Measurements from ENCODE around the gene CCDC121. TPM values are rescaled to one million over a fixed set of nuclear protein-coding genes. Genes with fewer than 3 reads are reported as not detected.

The CCDC121 gene
- total and polyA plus RNA-seq, 10 donors: 1.5 to 7.8 (median 3.6) TPM

DNA sequence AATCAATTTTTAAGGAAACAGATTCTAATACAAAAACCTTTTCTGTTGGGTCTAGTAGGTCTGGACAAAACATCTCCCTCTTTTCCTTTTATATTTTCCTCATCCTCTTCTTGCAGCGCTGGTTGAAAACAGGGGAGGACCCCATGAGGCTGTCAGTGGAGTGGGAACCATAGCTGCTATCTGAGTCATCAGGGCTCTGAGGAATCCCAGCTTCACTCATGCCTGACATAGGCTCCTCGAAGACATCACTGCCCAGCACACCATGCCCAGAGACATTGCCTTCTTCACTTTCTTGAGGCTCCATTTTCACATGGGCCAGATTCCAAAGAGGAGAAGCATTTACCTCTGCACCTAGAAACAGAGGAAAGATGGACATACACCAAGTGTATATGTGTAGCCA, 24.6 kb upstream of the CCDC121 start:
- 90 to 98% (median 92%) methylated on average over 2 of the region's 2 CpGs for WGBS, 5 donors
- intact Hi-C loops (cut with DNase I; ENCODE audit: low total_unique reads): no loop called here
- Histone ChIP-seq H3K27me3 (replicated peaks in 1 of 7) (no peaks in the 10 kb centered on the region), H3K9me3 (no peaks in the 10 kb centered on the region), H3K4me3 (no peak overlapping the region), H3K4me1 (peaks cover 0 to 8% (median 2%) of the 10 kb centered on the region in 6 donors), H3K36me3 (peaks cover 13 to 100% (median 93%) of the 10 kb centered on the region in 6 donors), H3K27ac (no peak overlapping the region)
- no peak for DNase-seq
- TF ChIP-seq POLR2AphosphoS5 (IDR thresholded peaks at IDR 0.05): no peak
- TF ChIP-seq POLR2A (IDR thresholded peaks at IDR 0.05): no peak
- no peak for TF ChIP-seq CTCF (IDR thresholded peaks at IDR 0.05 in 8 of 11, conservative IDR thresholded peaks at IDR 0.05 in 3 of 11)

GRCh38 chr2:27652790-27653189, 24.0 kb upstream of the CCDC121 start:
- H3K4me1 ChIP-seq: peaks cover 0 to 2% (median 0%) of the 10 kb centered on the region in 6 donors
- TF ChIP-seq POLR2A (IDR thresholded peaks at IDR 0.05) (no peak), POLR2AphosphoS5 (IDR thresholded peaks at IDR 0.05) (no peak), CTCF (IDR thresholded peaks at IDR 0.05 in 8 of 11, conservative IDR thresholded peaks at IDR 0.05 in 3 of 11) (no peak)
- WGBS, 5 donors: 87 to 91% (median 89%) methylated on average over 1 of the region's 1 CpG
- no peak overlapping the region for H3K4me3 ChIP-seq
- no peak overlapping the region for H3K27ac ChIP-seq
- H3K36me3 ChIP-seq: peaks cover 14 to 100% (median 98%) of the 10 kb centered on the region in 6 donors
- DNase-seq: no peak
- H3K27me3 ChIP-seq (replicated peaks in 1 of 7): no peaks in the 10 kb centered on the region
- intact Hi-C loops (cut with DNase I; ENCODE audit: low total_unique reads): no loop called here
- no peaks in the 10 kb centered on the region for H3K9me3 ChIP-seq

- Histone ChIP-seq H3K27ac (no peak overlapping the region), H3K36me3 (peaks cover 14 to 100% (median 98%) of the 10 kb centered on the region in 6 donors), H3K27me3 (replicated peaks in 1 of 7) (no peaks in the 10 kb centered on the region), H3K9me3 (no peaks in the 10 kb centered on the region), H3K4me1 (no peaks in the 10 kb centered on the region), H3K4me3 (no peak overlapping the region)
- intact Hi-C loops (cut with DNase I; ENCODE audit: low total_unique reads): no loop called here
- TF ChIP-seq CTCF (IDR thresholded peaks at IDR 0.05 in 8 of 11, conservative IDR thresholded peaks at IDR 0.05 in 3 of 11): no peak
- no peak for TF ChIP-seq POLR2AphosphoS5 (IDR thresholded peaks at IDR 0.05)
- TF ChIP-seq POLR2A (IDR thresholded peaks at IDR 0.05): no peak
- no peak for DNase-seq
Observed at GRCh38 chr2:27652341-27652740, 23.5 kb upstream of the CCDC121 start.

GRCh38 chr2:27651056-27651455, 22.2 kb upstream of the CCDC121 start:
- Histone ChIP-seq H3K27ac (no peak overlapping the region), H3K9me3 (no peaks in the 10 kb centered on the region), H3K27me3 (replicated peaks in 1 of 7) (no peaks in the 10 kb centered on the region), H3K4me3 (no peak overlapping the region), H3K4me1 (no peaks in the 10 kb centered on the region), H3K36me3 (peaks cover 13 to 100% (median 98%) of the 10 kb centered on the region in 6 donors)
- WGBS, 5 donors: 81 to 93% (median 85%) methylated on average over 4 of the region's 4 CpGs
- intact Hi-C loops (cut with DNase I; ENCODE audit: low total_unique reads): no loop called here
- TF ChIP-seq POLR2AphosphoS5 (IDR thresholded peaks at IDR 0.05) (no peak), CTCF (IDR thresholded peaks at IDR 0.05 in 8 of 11, conservative IDR thresholded peaks at IDR 0.05 in 3 of 11) (no peak), POLR2A (IDR thresholded peaks at IDR 0.05) (no peak)
- no peak for DNase-seq

Data from spleen (tissue), 11 donors.